ENCODE results near the gene SYT2.
"Not testable (repeated sequence)": the region's sequence is repeated elsewhere in the genome, so short reads cannot be mapped to it uniquely, and the experiment has no call there.

SYT2 gene

GRCh38 chr1:202564958-202565495 lies 145.2 kb downstream of the SYT2 start:
- DNase-seq: no peak

GRCh38 chr1:202563818-202564217 lies 146.4 kb downstream of the SYT2 start:
- no peak for DNase-seq

- DNase-seq: no peak
Measured at GRCh38 chr1:202562444-202563060, 147.7 kb downstream of the SYT2 start.

- no peak for DNase-seq
Measured at GRCh38 chr1:202561726-202562443, 148.4 kb downstream of the SYT2 start.

- DNase-seq: no peak
Measured at GRCh38 chr1:202561240-202561639, 149.0 kb downstream of the SYT2 start.

GRCh38 chr1:202557662-202558061 lies 152.6 kb downstream of the SYT2 start:
- DNase-seq: not testable (repeated sequence)

- not testable (repeated sequence) for DNase-seq
Measured at GRCh38 chr1:202556037-202556436, 154.2 kb downstream of the SYT2 start.

- not testable (repeated sequence) for DNase-seq
Measured at GRCh38 chr1:202554619-202555018, 155.6 kb downstream of the SYT2 start.

GRCh38 chr1:202553560-202554038 lies 156.7 kb downstream of the SYT2 start:
- peak; percentile 68 to 73 for DNase-seq

- not testable (repeated sequence) for DNase-seq
Measured at GRCh38 chr1:202553078-202553477, 157.2 kb downstream of the SYT2 start.

- not testable (repeated sequence) for DNase-seq
Measured at GRCh38 chr1:202552615-202553014, 157.6 kb downstream of the SYT2 start.

- DNase-seq: no peak
Measured at GRCh38 chr1:202551683-202552082, 158.6 kb downstream of the SYT2 start.

GRCh38 chr1:202550088-202550487 lies 160.2 kb downstream of the SYT2 start:
- not testable (repeated sequence) for DNase-seq

GRCh38 chr1:202547215-202547614 lies 163.0 kb downstream of the SYT2 start:
- DNase-seq: no peak

- DNase-seq: not testable (repeated sequence)
Measured at GRCh38 chr1:202546796-202547195, 163.5 kb downstream of the SYT2 start.

- not testable (repeated sequence) for DNase-seq
Measured at GRCh38 chr1:202546377-202546776, 163.9 kb downstream of the SYT2 start.

GRCh38 chr1:202545647-202546303 lies 164.5 kb downstream of the SYT2 start:
- not testable (repeated sequence) for DNase-seq

GRCh38 chr1:202544766-202545449 lies 165.3 kb downstream of the SYT2 start:
- not testable (repeated sequence) for DNase-seq

GRCh38 chr1:202543537-202543936 lies 166.7 kb downstream of the SYT2 start:
- not testable (repeated sequence) for DNase-seq

- not testable (repeated sequence) for DNase-seq
Measured at GRCh38 chr1:202542415-202542814, 167.8 kb downstream of the SYT2 start.

GRCh38 chr1:202540858-202541257 lies 169.4 kb downstream of the SYT2 start:
- peak in 1 of 2 donors; percentile 26 for DNase-seq
